ENCODE results near the gene SNX32.
"Not testable (repeated sequence)": the region's sequence is repeated elsewhere in the genome, so short reads cannot be mapped to it uniquely, and the experiment has no call there.

SNX32 gene

DNA sequence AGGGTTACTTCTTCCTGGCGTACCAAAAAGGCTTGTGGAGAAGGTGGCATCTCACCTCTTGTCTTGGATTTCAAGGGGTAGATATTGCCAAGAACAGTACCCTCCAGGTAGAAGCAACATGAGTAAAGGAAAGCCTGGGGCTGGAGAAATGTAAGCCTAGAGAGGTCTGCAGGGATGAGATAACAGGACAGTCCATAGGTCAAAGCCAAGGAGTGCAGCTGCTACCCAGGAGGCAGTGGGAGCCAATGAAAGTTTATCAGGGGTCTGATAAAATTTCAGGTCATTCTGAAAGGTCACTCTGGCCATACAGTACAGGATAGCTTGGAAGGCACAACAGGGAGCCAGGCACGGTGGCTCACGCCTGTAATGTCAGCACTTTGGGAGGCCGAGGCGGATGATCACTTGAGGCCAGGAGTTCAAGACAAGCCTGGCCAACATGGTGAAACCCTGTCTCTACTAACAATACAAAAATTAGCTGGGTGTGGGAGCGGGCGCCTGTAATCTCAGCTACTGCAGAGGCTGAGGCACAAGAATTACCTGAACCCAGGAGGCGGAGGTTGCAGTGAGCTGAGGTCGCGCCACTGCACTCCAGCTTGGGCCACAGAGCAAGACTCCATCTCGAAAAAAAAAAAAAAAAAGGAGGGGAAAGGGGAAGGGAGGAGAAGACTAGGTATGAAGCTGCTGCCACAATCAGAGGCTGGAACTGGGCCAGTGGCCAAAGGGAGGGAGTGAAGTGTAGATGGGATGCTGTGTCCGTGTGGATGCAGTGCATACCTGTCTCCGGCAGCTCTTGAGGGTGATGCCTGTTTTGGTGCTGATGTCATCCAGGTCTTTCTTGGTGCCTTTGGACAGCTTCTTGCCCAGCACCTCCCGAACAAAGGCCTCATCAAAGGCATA, 53.3 kb downstream of the SNX32 start:
- no peak for DNase-seq (ENCODE audit: low spot score)

DNA sequence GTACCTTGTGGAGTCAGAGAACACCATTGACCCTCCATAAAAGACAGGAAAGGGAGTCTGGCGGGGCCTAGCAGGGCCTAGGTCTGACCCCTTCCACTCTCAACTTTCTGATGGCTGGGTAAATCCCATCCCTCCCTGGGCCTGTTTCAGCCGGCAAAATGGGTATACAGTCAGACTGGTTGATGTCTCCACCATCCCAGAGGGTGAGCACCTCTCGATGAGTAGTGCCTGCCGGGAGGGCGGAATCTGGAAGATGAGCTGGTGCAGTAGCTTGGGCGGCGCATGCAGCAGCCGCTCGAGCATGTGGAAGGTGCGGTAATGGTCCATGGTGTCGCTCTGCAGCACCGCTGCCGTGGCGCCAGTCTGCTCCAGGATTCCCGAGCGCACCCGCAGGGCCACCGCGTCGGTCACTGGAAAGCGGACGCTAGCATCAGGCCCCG, 54.0 kb downstream of the SNX32 start:
- DNase-seq (ENCODE audit: low spot score): peak; percentile 41

DNA sequence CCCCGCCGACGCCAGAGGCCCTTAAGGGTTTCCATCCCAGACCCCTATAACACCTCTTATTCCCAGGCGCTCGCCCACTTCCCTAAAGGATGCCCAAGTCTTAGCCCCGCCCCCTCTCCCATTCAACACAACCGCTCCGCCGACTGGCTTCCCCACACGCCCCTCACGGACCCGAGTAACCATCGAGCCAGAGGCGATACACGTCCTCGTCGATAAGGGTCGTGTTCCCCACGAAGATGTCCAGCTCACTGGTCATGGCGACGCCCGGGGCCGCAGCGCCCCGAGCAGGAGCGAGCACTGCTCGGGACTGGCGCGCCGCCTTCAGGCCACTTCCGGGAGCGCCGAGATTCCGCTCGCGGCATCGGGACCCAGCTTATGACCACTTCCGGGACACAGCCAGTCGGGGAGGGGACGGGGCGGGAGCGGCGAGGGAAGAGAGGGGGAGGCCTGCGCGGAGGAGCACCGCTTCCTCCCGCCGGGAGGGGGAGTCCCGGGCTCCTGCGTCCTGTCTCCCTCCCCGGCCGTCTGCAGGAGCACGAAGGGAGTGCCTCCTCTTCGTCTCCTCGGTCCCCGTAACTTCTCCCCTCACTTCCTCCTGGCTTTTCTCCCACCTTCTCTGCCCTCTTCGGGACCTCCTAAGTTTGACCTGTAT, 54.5 kb downstream of the SNX32 start, which contains the start of gene FIBP:
Gene FIBP, minus strand, starts transcription at position 309 of the 652 bp plus-strand sequence. Its CDS starts 53 bp downstream, at position 256.
- DNase-seq (ENCODE audit: low spot score): peak; percentile 97

DNA sequence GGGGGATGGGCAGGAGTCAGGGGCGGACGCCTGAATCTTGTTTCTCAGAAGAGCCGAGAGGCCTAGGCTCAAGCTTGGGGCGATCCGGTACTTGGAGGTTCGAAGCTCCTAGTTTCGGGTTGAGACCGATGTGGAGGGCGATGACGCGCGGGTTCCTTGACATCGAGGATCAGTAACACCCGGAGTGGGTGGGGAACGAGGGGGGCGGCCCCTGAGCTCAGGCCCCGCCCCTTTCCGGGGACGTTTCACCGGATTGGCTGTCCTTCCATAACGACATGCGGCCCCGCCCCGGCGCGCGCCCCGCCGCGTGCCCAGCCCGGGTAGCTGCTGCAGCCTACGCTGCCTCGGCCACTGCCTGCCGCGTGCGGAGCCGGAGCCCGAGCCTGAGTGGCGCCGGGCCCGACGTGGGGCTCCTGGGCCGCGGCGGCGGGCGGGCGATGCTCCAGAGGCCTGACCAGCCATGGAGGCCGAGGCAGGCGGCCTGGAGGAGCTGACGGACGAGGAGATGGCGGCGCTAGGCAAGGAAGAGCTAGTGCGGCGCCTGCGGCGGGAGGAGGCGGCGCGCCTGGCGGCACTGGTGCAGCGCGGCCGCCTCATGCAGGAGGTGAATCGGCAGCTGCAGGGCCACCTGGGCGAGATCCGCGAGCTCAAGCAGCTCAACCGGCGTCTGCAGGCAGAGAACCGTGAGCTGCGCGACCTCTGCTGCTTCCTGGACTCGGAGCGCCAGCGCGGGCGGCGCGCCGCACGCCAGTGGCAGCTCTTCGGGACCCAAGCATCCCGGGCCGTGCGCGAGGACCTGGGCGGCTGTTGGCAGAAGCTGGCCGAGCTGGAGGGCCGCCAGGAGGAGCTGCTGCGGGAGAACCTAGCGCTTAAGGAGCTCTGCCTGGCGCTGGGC, 56.8 kb downstream of the SNX32 start, which contains the start of gene CCDC85B:
Gene CCDC85B, plus strand, starts transcription at position 350 of the 895 bp plus-strand sequence. Its CDS starts 111 bp downstream, at position 461.
- DNase-seq (ENCODE audit: low spot score): peak; percentile 94

- no peak for DNase-seq (ENCODE audit: low spot score)
These were observed 57.7 kb downstream of the SNX32 start for GRCh38 chr11:65891219-65892136.

GRCh38 chr11:65892137-65892540, 58.4 kb downstream of the SNX32 start:
- not testable (repeated sequence) for DNase-seq (ENCODE audit: low spot score)

DNA sequence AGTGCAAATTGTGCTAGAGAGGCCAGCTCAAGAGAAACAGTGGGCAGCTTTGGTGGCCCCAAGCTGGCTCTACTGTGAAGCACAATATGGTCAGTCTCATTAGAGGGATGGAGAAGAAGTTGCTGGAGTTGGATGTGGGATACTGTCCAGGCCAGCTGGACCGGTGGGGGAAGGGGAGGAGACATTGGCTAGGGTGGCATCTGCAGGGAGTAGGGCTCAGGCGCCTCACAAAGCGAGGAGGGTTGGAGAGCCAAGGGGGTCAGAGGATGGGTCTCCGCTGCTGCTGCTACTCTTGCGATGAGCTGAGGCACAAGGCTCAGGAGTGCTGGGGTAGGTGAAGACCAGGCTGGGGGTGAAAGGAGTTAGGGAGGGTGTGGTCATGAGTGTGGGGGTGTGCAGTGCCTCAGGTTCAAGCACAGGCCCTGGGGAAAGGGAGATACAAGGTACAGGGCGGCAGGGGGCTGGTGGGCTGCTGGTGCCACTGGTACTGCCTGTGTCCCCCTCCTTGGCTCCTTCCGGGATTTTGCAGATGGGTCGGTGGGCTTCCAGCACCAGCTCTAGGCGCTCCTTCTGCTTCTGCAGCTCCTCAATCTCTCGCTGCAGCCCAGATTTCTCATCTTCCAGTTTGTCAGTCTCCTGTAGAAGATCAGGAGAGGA, 59.0 kb downstream of the SNX32 start:
- no peak for DNase-seq (ENCODE audit: low spot score)

GRCh38 chr11:65894034-65894591, 60.4 kb downstream of the SNX32 start:
- DNase-seq (ENCODE audit: low spot score): no peak

GRCh38 chr11:65895482-65895981, 61.8 kb downstream of the SNX32 start:
- no peak for DNase-seq (ENCODE audit: low spot score)

DNA sequence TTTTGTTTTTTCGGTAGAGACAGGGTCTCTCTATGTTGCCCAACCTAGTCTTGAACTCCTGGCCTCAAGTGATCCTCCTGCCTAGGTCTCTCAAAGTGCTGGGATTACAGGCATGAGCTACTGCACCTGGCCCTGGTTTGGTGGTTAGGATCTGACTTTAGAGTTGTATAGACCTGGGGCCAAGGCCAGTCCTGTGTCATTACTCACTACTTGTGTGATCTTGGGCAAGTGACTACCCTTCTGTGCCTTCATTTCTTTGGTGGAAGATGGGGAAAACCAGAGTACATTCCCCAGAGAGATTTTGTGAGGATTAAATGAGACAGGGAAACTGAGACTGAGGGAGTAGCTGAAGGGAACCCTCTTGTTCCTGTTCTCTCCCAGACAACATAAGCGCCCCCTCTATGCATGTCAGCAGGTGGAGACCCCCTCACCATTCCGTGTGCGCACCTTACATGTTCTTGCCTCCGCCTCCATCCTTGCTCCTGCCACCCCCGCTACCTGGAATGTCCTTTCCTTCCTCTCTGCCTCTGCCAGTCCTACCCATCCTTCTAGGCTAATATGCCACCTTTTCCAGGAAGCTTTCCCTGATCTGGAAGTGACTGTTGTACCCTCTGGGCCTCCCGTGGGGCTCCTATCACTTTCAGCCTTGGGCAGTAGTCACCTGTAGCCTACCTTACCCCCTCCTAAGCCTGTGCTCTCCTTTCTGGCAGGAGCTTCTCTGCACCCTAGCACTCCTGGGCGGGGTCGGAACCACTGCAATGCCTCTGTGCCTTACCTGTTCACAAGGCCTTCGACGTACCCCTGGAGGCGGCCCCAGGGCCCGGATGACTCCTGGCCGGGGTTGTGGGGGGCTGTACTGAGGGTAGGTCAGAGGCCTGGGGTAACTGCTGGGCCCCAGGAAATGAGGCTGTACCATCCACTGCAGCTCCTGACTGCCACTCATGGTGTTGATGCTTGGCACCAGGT, 62.6 kb downstream of the SNX32 start:
- no peak for DNase-seq (ENCODE audit: low spot score)

DNA sequence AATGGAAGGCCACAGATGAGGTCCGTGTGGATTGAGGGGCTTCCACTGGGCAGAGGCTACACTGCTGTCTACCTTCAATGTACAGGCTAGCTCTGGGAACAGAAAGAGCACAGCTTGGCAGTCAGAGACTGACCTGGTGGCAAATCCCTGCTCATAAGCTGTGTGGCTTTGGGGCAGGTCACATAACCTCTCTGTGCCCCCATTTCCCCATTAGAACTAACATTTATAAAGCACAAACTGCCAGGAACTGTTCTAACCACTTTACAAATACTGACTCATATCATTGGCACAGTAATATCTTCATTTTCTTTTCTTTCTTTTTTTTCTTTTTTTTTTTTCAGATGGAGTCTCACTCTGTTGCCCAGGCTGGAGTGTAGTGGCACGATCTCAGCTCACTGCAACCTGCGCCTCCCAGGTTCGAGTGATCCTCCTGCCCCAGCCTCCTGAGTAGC, 63.3 kb downstream of the SNX32 start:
- no peak for DNase-seq (ENCODE audit: low spot score)

DNA sequence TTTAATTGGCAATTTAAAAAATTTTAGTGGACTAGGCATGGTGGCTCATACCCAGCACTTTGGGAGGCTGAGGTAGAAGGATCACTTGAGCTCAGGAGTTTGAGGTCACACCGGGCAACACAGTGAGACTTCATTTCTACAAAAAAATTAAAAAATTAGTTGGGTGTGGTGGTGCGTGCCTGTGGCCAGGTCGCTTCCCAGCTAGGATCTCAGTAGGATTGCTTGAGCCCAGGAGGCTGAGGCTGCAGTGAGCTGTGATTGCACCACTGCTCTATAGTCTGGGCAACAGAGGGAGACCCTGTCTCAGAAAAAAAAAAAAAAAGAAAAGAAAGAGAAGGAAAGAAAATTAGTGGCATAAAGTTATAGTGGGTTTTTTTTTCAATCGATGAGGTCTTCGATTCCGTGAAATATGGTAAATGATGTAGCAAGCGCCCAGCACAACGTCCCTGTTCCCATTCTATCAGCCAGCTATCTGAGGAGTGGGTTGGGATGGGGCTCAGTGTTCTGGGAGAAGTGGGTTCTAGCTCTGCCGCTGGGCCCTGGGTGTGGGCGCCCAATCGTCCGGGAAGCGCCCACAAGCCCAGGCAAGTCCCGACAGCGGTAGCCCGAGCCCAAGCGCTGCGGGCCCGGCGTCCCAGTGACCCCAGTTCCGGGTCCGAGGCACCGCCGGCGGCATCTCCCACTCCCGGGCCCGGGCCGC, 65.0 kb downstream of the SNX32 start:
- no peak for DNase-seq (ENCODE audit: low spot score)

DNA sequence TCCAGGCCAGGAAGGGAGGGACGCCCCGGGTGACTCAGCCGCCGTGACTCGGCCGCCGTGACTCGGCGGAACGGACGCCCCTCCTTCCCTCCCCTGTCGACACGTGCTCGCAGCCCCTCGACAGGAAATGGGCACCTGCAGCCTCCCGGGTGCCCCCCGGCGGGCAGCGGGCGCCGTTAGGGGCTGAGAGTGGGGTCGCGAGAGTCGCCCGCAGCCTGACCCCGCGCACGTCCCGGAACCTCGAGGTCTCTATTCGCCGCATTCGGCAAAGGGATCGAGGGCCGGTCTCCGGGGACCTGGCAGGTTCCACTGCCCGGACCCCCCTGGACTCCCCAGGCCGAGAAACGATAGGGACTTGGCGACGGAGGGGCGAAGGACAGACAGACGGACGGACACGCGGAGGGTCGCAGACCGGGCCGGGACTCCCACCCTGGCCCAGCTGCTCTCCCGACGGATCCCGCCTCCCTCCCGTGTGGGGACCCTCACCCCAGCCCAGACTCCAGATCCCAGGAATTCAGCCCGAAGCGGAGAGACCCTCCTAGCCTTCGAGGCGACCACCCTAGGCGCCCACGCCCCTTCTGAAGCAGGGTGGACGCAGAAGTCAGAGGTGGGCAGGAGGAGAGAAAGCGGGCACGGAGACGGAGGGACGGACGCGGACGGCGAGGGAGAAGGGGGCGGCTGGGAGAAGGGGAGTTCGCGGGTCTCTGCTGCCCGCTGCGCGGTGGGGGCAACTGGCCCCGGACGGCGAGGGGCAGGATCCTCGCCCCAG, 65.8 kb downstream of the SNX32 start:
- peak; percentile 84 for DNase-seq (ENCODE audit: low spot score)

DNA sequence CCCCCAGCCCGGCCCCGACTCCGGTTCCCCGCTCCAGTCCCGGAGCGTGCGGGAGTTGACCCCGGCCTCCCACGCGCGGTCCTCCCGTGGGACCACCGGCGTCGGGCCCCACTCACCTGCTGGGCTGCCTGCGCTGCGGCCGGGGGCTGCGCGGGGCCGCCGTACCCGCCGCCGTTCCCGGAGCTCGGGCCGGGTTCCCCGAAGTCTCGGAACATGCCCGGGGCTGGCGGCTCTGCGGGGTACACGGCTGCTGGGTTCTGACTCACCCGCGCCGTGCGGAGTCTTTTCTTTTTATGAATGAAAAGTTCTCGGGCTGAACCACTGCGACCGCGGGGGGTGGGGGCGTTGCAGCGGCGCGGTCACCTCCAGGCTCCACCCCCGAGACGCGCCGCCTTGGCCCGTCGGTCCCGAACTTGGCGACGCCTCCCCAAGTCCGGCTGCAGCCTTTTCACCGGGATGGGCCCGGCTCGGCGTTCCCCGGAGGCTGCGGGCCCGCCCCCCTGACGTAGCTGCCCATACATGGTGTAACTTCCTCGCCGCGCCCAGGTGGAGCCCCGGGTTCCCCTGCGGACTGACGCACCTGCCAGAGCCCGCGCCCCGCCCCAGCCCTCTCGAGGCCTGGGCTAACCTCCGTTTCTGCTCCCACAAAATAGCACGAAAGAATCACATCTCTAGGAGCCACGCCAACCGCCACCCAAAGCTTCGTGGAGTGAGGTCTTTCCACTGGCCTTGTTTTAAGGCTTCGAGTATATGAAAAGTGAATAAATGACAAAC, 66.5 kb downstream of the SNX32 start, which contains the start of gene FOSL1:
Gene FOSL1, minus strand, starts transcription at position 264 of the 774 bp plus-strand sequence. Its CDS starts 49 bp downstream, at position 215.
- DNase-seq (ENCODE audit: low spot score): peak; percentile 95

- DNase-seq (ENCODE audit: low spot score): no peak
These were observed 67.1 kb downstream of the SNX32 start for GRCh38 chr11:65900899-65901180.

- DNase-seq (ENCODE audit: low spot score): peak; percentile 86
These were observed 69.3 kb downstream of the SNX32 start for GRCh38 chr11:65903068-65903481.

Data from AG20443 (cell line).